ENCODE data around the gene RBM6.

- TF ChIP-seq CTCF (IDR thresholded peaks at IDR 0.05): no peak
- TF ChIP-seq POLR2A (IDR thresholded peaks at IDR 0.05): no peak
Observed at GRCh38 chr3:49902511-49903345, 37.2 kb upstream of the RBM6 start.

Measured in thyroid gland (tissue), 4 donors.